Small intestine (tissue), 7 donors: ENCODE results near the gene KIF14. TPM values are rescaled to one million over a fixed set of nuclear protein-coding genes. Genes with fewer than 3 reads are reported as not detected.
A peak's percentile ranks its signal among the peaks of the same experiment; 100 is the strongest.

Experiments used
- DNase-seq, 2 donors: peaks; one replicate each; pipeline versions ENCODE4 v3.0.0 to v3.0.0-alpha.2; 2013
- FAIRE-seq: peaks from 2 replicates; lab custom pipeline; 2012; peaks lifted over from hg19 to GRCh38; lab: Jason Lieb, UNC
- H3K27ac ChIP-seq, 3 donors: one replicate each; pipeline ENCODE4 v1.5.1; 2013; ENCODE audit warnings: low read length in 2 of 3, mild to moderate bottlenecking in 2 of 3, control low read depth in 1 of 3, inconsistent platforms in 1 of 3, low read depth in 1 of 3, moderate library complexity in 1 of 3
- H3K27me3 ChIP-seq, 3 donors: one replicate each; pipeline ENCODE4 v1.6.1; 2013; ENCODE audit warnings: low read length in 3 of 3, inconsistent platforms in 1 of 3; ENCODE audit not compliant: control insufficient read depth in 3 of 3, insufficient read depth in 3 of 3
- H3K36me3 ChIP-seq, 3 donors: one replicate each; pipeline ENCODE4 v1.6.1; 2013; ENCODE audit warnings: low read length in 3 of 3, inconsistent platforms in 1 of 3, low read depth in 1 of 3, mild to moderate bottlenecking in 1 of 3, moderate library complexity in 1 of 3; ENCODE audit not compliant: control insufficient read depth in 3 of 3, insufficient read depth in 2 of 3
- H3K4me1 ChIP-seq, 3 donors: one replicate each; pipeline ENCODE4 v1.6.1; 2013; ENCODE audit warnings: low read length in 2 of 3, inconsistent platforms in 1 of 3, low read depth in 1 of 3, mild to moderate bottlenecking in 1 of 3, moderate library complexity in 1 of 3; ENCODE audit not compliant: control insufficient read depth in 3 of 3, insufficient read depth in 2 of 3
- H3K4me3 ChIP-seq, 3 donors: one replicate each; pipeline ENCODE4 v1.5.1; 2013; ENCODE audit warnings: low read length in 3 of 3, control low read depth in 1 of 3, inconsistent platforms in 1 of 3, low read depth in 1 of 3, mild to moderate bottlenecking in 1 of 3, moderate library complexity in 1 of 3
- H3K9me3 ChIP-seq, 2 donors: one replicate each; pipeline ENCODE4 v1.6.1; 2013; ENCODE audit warnings: low read depth in 1 of 2, low read length in 1 of 2; ENCODE audit not compliant: control insufficient read depth in 2 of 2, insufficient read depth in 1 of 2
- WGBS, 3 donors: extraction: QIAGEN DNeasy Blood & Tissue Kit; methylation state at CpG; one replicate each; pipeline ENCODE4 v1.1.7; 2013; 5-methylcytosine and 5-hydroxymethylcytosine counted together
- polyA plus RNA-seq, 4 donors: library from polyadenylated mRNA; stranded (reverse) in 3 of 4; unstranded in 1 of 4; fragments of 200-250 nt in 3 of 4; fragments of 120-200 nt in 1 of 4; gene quantifications; one replicate each; pipeline versions ENCODE4 v1.2.1 to v1.2.3, GENCODE V29; 2013
- donor health status: healthy with polysubstance abuse.
- donor health status: control.
- donor health status: control.
- donor health status: Bipolar disorder and iron deficiency.
- donor health status: healthy.

The KIF14 gene
- polyA plus RNA-seq, 4 donors: 0.22 to 2.8 (median 1.9) TPM; not detected in 1

- no peak for FAIRE-seq
- Histone ChIP-seq H3K36me3 (no peaks in the 10 kb centered on the region), H3K27ac (no peak overlapping the region), H3K27me3 (no peaks in the 10 kb centered on the region), H3K9me3 (no peaks in the 10 kb centered on the region), H3K4me3 (no peak overlapping the region), H3K4me1 (no peaks in the 10 kb centered on the region)
- 59 to 67% (median 63%) methylated on average over 7 of the region's 7 CpGs for WGBS, 3 donors
- no peak for DNase-seq
Measured at GRCh38 chr1:200628223-200628881, 7.8 kb upstream of the KIF14 start.

GRCh38 chr1:200627575-200628222 lies 7.1 kb upstream of the KIF14 start:
- Histone ChIP-seq H3K9me3 (no peaks in the 10 kb centered on the region), H3K27ac (no peak overlapping the region), H3K4me1 (no peaks in the 10 kb centered on the region), H3K36me3 (no peaks in the 10 kb centered on the region), H3K4me3 (no peak overlapping the region), H3K27me3 (no peaks in the 10 kb centered on the region)
- DNase-seq: no peak
- FAIRE-seq: no peak
- 68 to 78% (median 68%) methylated on average over 1 of the region's 1 CpG for WGBS, 3 donors

DNA sequence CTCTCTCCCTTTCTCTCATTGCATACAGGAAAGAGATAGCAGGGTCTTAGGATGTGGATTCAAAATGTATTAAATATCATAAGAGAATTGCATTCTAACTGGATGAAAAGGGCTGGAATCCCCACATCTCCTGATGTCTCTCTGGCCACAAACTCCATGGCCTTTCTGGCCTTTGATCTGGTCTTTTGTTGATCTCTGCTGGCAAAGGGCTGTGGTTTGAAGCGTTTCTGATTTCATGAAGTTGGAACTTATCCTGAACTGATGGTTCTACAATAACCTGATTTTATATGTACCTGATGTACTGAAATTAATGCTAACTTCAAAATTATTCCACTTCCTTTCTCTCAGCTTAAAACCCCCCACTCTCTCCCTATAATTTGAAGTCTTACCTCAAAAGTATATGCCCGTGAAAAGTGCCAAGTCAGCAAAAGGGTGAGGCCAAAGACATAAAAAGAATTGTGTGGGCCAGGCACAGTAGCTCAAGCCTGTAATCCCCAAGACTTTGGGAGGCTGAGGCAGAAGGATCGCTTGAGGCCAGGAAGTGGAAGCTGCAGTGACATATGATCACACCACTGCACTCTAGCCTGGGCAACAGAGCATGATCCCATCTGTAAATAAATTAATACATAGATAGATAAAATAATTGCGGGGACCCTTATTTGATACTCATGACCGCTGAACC lies 6.4 kb upstream of the KIF14 start:
- no peaks in the 10 kb centered on the region for H3K36me3 ChIP-seq
- no peaks in the 10 kb centered on the region for H3K9me3 ChIP-seq
- FAIRE-seq: no peak
- no peak overlapping the region for H3K27ac ChIP-seq
- no peaks in the 10 kb centered on the region for H3K27me3 ChIP-seq
- DNase-seq: no peak
- no peaks in the 10 kb centered on the region for H3K4me1 ChIP-seq
- 62 to 73% (median 69%) methylated on average over 5 of the region's 5 CpGs for WGBS, 3 donors
- no peak overlapping the region for H3K4me3 ChIP-seq

DNA sequence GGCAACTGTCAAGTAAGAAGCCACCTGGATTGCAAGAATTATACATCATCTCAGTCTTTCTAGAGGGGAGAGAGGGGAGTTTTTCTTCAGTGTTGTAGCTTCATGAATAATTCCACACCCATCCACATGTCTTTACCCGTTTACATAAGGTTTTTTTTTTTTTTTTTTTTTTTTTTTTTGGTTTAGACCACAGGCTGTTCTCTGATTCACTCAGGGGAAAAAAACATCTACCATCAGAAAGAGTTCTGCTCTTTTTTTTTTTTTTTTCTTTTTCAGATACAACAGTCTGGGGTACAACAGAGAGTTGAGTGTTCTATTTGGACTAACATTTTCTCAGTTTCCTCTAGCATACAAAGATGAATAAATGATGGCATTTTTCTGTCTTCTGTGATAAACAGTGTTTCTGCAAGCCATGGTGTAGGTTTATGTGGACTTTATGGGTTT lies 4.9 kb upstream of the KIF14 start:
- no peaks in the 10 kb centered on the region for H3K9me3 ChIP-seq
- H3K4me3 ChIP-seq: no peak overlapping the region
- no peaks in the 10 kb centered on the region for H3K4me1 ChIP-seq
- H3K36me3 ChIP-seq: no peaks in the 10 kb centered on the region
- WGBS, 3 donors: 5 to 36% (median 10%) methylated on average over 1 of the region's 1 CpG
- H3K27ac ChIP-seq: no peak overlapping the region
- DNase-seq (no peak), FAIRE-seq (no peak)
- H3K27me3 ChIP-seq: no peaks in the 10 kb centered on the region

GRCh38 chr1:200624679-200625335 lies 4.3 kb upstream of the KIF14 start:
- Histone ChIP-seq H3K4me1 (no peaks in the 10 kb centered on the region), H3K4me3 (no peak overlapping the region), H3K9me3 (no peaks in the 10 kb centered on the region), H3K27ac (no peak overlapping the region), H3K27me3 (no peaks in the 10 kb centered on the region), H3K36me3 (no peaks in the 10 kb centered on the region)
- no peak for FAIRE-seq
- 74 to 95% (median 87%) methylated on average over 2 of the region's 2 CpGs for WGBS, 3 donors
- DNase-seq: no peak

GRCh38 chr1:200619894-200620272 lies 668 bp downstream of the KIF14 start:
- Histone ChIP-seq H3K4me3 (peak overlapping the region in 2 of 3 donors; percentile 65 to 76), H3K27me3 (no peaks in the 10 kb centered on the region), H3K27ac (no peak overlapping the region), H3K9me3 (no peaks in the 10 kb centered on the region), H3K4me1 (no peaks in the 10 kb centered on the region), H3K36me3 (no peaks in the 10 kb centered on the region)
- no peak for DNase-seq
- no peak for FAIRE-seq
- WGBS, 3 donors: 4 to 13% (median 8%) methylated on average over 6 of the region's 6 CpGs

DNA sequence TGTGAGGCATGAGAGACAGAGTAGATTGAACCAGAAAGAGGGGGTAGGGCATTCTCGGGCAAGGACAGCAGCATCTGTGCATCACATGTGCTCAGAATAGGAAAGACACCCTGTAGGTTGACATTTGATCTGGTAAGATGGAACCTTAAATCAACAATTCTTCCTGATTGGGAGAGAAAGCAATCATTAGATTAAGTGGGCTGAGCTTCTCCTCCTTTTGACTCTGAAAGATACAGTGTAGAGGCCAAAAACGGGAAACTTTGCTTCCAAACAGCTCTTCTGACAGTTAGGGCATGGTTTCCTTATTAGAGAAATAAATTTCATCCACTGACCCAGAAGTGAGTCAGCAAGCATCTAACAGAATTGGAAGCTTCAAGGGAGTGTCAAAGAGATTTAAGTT lies 9.7 kb downstream of the KIF14 start:
- Histone ChIP-seq H3K4me1 (no peaks in the 10 kb centered on the region), H3K27ac (no peak overlapping the region), H3K27me3 (no peaks in the 10 kb centered on the region), H3K9me3 (no peaks in the 10 kb centered on the region), H3K36me3 (peaks cover 0 to 7% (median 0%) of the 10 kb centered on the region in 3 donors), H3K4me3 (no peak overlapping the region)
- no peak for DNase-seq
- no peak for FAIRE-seq
- WGBS, 3 donors: 64 to 75% (median 74%) methylated on average over 2 of the region's 2 CpGs

- Histone ChIP-seq H3K9me3 (no peaks in the 10 kb centered on the region), H3K27ac (no peak overlapping the region), H3K27me3 (no peaks in the 10 kb centered on the region), H3K4me1 (no peaks in the 10 kb centered on the region), H3K4me3 (no peak overlapping the region), H3K36me3 (peaks cover 0 to 3% (median 2%) of the 10 kb centered on the region in 3 donors)
- WGBS, 3 donors: 96 to 100% (median 96%) methylated on average over 1 of the region's 1 CpG
- no peak for DNase-seq
- FAIRE-seq: no peak
Measured at GRCh38 chr1:200602632-200603031, 17.9 kb downstream of the KIF14 start.
